ENCODE measurements around the gene MRPL27.

MRPL27 gene

GRCh38 chr17:50352693-50353599 lies 20.0 kb downstream of the MRPL27 start:
- TF ChIP-seq CTCF (IDR thresholded peaks at IDR 0.05; ENCODE audit: low read depth, low read length, missing control alignments): no peak
- H3K4me3 ChIP-seq (replicated peaks; ENCODE audit: low read depth, low read length): no peak overlapping the region
- no peak for DNase-seq (ENCODE audit: extremely low read depth, low read depth)

DNA sequence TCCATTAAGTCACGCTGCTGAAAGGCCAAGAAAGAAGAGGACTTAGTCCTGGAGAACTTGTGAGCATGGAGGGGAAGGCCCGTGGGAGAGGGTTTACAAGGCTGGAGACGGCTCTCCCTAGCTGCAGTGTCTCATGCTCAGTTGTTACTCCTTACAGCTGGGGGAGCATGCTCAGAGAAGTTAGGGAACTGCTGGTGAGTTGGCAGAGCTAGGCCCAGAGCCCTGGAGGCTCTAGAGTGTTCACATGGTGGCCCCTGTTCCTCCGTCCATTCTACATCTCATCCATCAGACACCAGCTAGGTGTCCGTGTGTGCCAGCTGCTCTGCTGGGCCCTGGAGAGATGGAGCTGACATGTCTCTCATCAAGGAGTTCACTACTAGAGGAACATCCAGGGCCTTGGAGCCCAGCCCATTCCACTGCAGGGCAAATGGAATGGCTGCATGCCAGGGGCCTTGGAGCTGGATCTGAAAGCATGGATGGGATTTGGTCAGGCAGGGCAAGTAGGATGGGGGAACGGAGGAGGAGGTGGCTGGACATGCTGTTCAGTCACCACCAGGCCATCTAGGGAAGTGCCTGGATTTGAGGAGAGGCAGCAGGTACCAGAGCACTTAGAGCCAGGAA lies 20.8 kb downstream of the MRPL27 start:
- DNase-seq (ENCODE audit: extremely low read depth, low read depth): no peak
- TF ChIP-seq CTCF (IDR thresholded peaks at IDR 0.05; ENCODE audit: low read depth, low read length, missing control alignments): no peak
- H3K4me3 ChIP-seq (replicated peaks; ENCODE audit: low read depth, low read length): no peak overlapping the region

DNA sequence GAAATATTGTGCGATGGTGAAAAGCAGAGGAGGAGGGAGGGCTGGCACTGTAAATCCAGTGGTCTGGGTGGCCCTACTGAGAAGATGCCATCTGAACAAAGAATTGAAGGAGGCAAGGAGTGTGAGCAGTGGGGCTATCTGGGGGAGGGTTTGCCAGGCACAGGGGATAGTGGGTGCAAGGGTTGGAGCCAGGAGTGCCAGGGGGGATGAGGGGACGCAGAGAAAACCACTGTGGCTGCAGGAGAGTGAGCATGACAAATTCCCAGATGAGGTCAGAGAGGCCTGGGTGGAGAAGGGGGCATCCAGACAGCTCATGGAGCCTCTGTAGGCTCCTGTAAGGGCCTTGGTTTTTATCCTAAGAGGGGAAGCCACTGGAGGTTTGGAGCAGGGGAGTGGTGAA lies 22.3 kb downstream of the MRPL27 start:
- no peak for DNase-seq (ENCODE audit: extremely low read depth, low read depth)
- TF ChIP-seq CTCF (IDR thresholded peaks at IDR 0.05; ENCODE audit: low read depth, low read length, missing control alignments): no peak
- no peak overlapping the region for H3K4me3 ChIP-seq (replicated peaks; ENCODE audit: low read depth, low read length)

DNA sequence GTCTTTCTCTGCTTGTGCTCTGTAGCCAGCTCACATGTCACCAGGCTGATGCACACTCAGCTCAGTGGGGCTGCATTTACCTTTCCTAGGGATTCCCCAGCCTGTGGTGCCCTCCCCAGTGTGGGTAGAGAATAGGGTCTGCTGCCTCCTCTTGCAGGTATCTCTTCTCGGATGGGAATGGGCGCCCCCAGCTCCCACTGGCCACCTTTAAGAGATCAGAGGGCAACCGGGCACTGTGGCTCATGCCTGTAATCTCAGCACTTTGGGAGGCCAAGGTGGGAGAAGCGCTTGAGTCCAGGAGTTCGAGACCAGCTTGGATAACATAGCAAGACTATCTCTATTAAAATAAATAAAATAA lies 23.8 kb downstream of the MRPL27 start:
- no peak for DNase-seq (ENCODE audit: extremely low read depth, low read depth)
- TF ChIP-seq CTCF (IDR thresholded peaks at IDR 0.05; ENCODE audit: low read depth, low read length, missing control alignments): no peak
- H3K4me3 ChIP-seq (replicated peaks; ENCODE audit: low read depth, low read length): no peak overlapping the region

DNA sequence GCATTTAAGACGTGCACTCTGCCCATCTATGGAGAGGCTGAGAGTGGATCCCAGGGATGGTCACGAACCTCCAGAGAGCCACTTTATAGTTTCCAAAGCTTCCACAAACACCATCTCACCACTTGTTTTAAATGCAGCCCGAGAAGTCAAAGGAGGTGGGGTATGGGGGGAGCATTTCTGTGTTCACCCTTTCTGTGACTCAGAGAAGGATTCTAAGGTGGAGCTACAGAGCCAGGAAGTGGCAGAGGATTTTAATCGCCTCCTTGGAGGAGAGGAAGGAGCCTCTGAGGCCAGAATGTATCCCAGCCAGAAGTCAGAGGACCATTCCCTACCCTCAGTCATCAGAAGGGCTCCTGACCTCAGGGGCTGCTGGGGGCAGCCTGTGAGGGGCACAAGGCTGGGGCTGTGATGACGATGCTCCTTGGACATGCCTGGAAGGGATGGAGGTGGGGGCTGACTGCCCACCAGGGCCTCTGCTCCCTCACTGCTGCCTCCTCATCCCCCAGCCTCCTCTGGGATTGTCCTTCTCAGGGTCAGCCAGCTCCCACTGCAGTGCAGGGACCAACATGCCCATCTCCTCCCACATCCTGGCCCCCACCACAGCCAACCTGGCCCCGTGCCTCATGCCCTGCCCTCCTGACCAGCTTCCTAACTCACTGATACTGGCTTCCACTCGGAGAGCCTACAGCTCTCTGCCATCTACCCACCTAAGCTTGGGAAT lies 24.3 kb downstream of the MRPL27 start:
- no peak overlapping the region for H3K4me3 ChIP-seq (replicated peaks; ENCODE audit: low read depth, low read length)
- TF ChIP-seq CTCF (IDR thresholded peaks at IDR 0.05; ENCODE audit: low read depth, low read length, missing control alignments): no peak
- DNase-seq (ENCODE audit: extremely low read depth, low read depth): no peak

- no peak for DNase-seq (ENCODE audit: extremely low read depth, low read depth)
- H3K4me3 ChIP-seq (replicated peaks; ENCODE audit: low read depth, low read length): peak overlapping the region; percentile 77
- no peak for TF ChIP-seq CTCF (IDR thresholded peaks at IDR 0.05; ENCODE audit: low read depth, low read length, missing control alignments)
These were observed 25.1 kb downstream of the MRPL27 start for GRCh38 chr17:50347894-50348291.

Measured in HFF-Myc (cell line).